ENCODE data around the gene SUPT4H1.

SUPT4H1 gene

GRCh38 chr17:58325976-58326468, 26.0 kb downstream of the SUPT4H1 start:
- Histone ChIP-seq H3K36me3 (ENCODE audit: control insufficient read depth in 1 of 2, insufficient read depth in 2 of 2, low read length in 2 of 2) (no peaks in the 10 kb centered on the region), H3K9me3 (ENCODE audit: control insufficient read depth in 1 of 2, low read length in 2 of 2) (no peaks in the 10 kb centered on the region), H3K27ac (ENCODE audit: low read length) (no peak overlapping the region), H3K4me3 (ENCODE audit: low read depth in 1 of 2, low read length in 2 of 2) (no peak overlapping the region), H3K4me1 (ENCODE audit: control insufficient read depth in 1 of 2, insufficient read depth in 2 of 2, low read length in 2 of 2) (peaks cover 4 to 27% of the 10 kb centered on the region in 2 donors), H3K27me3 (ENCODE audit: low read depth, low read length) (no peaks in the 10 kb centered on the region)

GRCh38 chr17:58325289-58325726, 26.7 kb downstream of the SUPT4H1 start:
- Histone ChIP-seq H3K27ac (ENCODE audit: low read length) (no peak overlapping the region), H3K36me3 (ENCODE audit: control insufficient read depth in 1 of 2, insufficient read depth in 2 of 2, low read length in 2 of 2) (peaks cover 0 to 3% of the 10 kb centered on the region in 2 donors), H3K27me3 (ENCODE audit: low read depth, low read length) (no peaks in the 10 kb centered on the region), H3K4me1 (ENCODE audit: control insufficient read depth in 1 of 2, insufficient read depth in 2 of 2, low read length in 2 of 2) (peaks cover 4 to 27% of the 10 kb centered on the region in 2 donors), H3K9me3 (ENCODE audit: control insufficient read depth in 1 of 2, low read length in 2 of 2) (no peaks in the 10 kb centered on the region), H3K4me3 (ENCODE audit: low read depth in 1 of 2, low read length in 2 of 2) (peak overlapping the region; percentile 54 to 86)

GRCh38 chr17:58324409-58325288, 27.4 kb downstream of the SUPT4H1 start:
- Histone ChIP-seq H3K4me1 (ENCODE audit: control insufficient read depth in 1 of 2, insufficient read depth in 2 of 2, low read length in 2 of 2) (peaks cover 4 to 27% of the 10 kb centered on the region in 2 donors), H3K27ac (ENCODE audit: low read length) (no peak overlapping the region), H3K9me3 (ENCODE audit: control insufficient read depth in 1 of 2, low read length in 2 of 2) (no peaks in the 10 kb centered on the region), H3K27me3 (ENCODE audit: low read depth, low read length) (no peaks in the 10 kb centered on the region), H3K36me3 (ENCODE audit: control insufficient read depth in 1 of 2, insufficient read depth in 2 of 2, low read length in 2 of 2) (peaks cover 0 to 9% of the 10 kb centered on the region in 2 donors), H3K4me3 (ENCODE audit: low read depth in 1 of 2, low read length in 2 of 2) (peak overlapping the region; percentile 54 to 86)

GRCh38 chr17:58324056-58324408, 28.0 kb downstream of the SUPT4H1 start:
- Histone ChIP-seq H3K4me1 (ENCODE audit: control insufficient read depth in 1 of 2, insufficient read depth in 2 of 2, low read length in 2 of 2) (peaks cover 4 to 27% of the 10 kb centered on the region in 2 donors), H3K27me3 (ENCODE audit: low read depth, low read length) (no peaks in the 10 kb centered on the region), H3K27ac (ENCODE audit: low read length) (no peak overlapping the region), H3K36me3 (ENCODE audit: control insufficient read depth in 1 of 2, insufficient read depth in 2 of 2, low read length in 2 of 2) (peaks cover 0 to 10% of the 10 kb centered on the region in 2 donors), H3K4me3 (ENCODE audit: low read depth in 1 of 2, low read length in 2 of 2) (peak overlapping the region; percentile 50 to 86), H3K9me3 (ENCODE audit: control insufficient read depth in 1 of 2, low read length in 2 of 2) (no peaks in the 10 kb centered on the region)

GRCh38 chr17:58323366-58324055, 28.5 kb downstream of the SUPT4H1 start:
- H3K4me3 ChIP-seq (ENCODE audit: low read depth in 1 of 2, low read length in 2 of 2): peak overlapping the region; percentile 50 to 86
- peaks cover 0 to 10% of the 10 kb centered on the region in 2 donors for H3K36me3 ChIP-seq (ENCODE audit: control insufficient read depth in 1 of 2, insufficient read depth in 2 of 2, low read length in 2 of 2)
- peaks cover 4 to 27% of the 10 kb centered on the region in 2 donors for H3K4me1 ChIP-seq (ENCODE audit: control insufficient read depth in 1 of 2, insufficient read depth in 2 of 2, low read length in 2 of 2)
- H3K9me3 ChIP-seq (ENCODE audit: control insufficient read depth in 1 of 2, low read length in 2 of 2): no peaks in the 10 kb centered on the region
- no peaks in the 10 kb centered on the region for H3K27me3 ChIP-seq (ENCODE audit: low read depth, low read length)
- no peak overlapping the region for H3K27ac ChIP-seq (ENCODE audit: low read length)

GRCh38 chr17:58322581-58323185, 29.3 kb downstream of the SUPT4H1 start:
- peaks cover 0 to 10% of the 10 kb centered on the region in 2 donors for H3K36me3 ChIP-seq (ENCODE audit: control insufficient read depth in 1 of 2, insufficient read depth in 2 of 2, low read length in 2 of 2)
- no peaks in the 10 kb centered on the region for H3K9me3 ChIP-seq (ENCODE audit: control insufficient read depth in 1 of 2, low read length in 2 of 2)
- no peaks in the 10 kb centered on the region for H3K27me3 ChIP-seq (ENCODE audit: low read depth, low read length)
- H3K27ac ChIP-seq (ENCODE audit: low read length): no peak overlapping the region
- peaks cover 4 to 24% of the 10 kb centered on the region in 2 donors for H3K4me1 ChIP-seq (ENCODE audit: control insufficient read depth in 1 of 2, insufficient read depth in 2 of 2, low read length in 2 of 2)
- H3K4me3 ChIP-seq (ENCODE audit: low read depth in 1 of 2, low read length in 2 of 2): no peak overlapping the region

- no peak overlapping the region for H3K27ac ChIP-seq (ENCODE audit: low read length)
- H3K36me3 ChIP-seq (ENCODE audit: control insufficient read depth in 1 of 2, insufficient read depth in 2 of 2, low read length in 2 of 2): peaks cover 0 to 10% of the 10 kb centered on the region in 2 donors
- H3K4me1 ChIP-seq (ENCODE audit: control insufficient read depth in 1 of 2, insufficient read depth in 2 of 2, low read length in 2 of 2): peaks cover 4 to 20% of the 10 kb centered on the region in 2 donors
- H3K4me3 ChIP-seq (ENCODE audit: low read depth in 1 of 2, low read length in 2 of 2): no peak overlapping the region
- no peaks in the 10 kb centered on the region for H3K27me3 ChIP-seq (ENCODE audit: low read depth, low read length)
- no peaks in the 10 kb centered on the region for H3K9me3 ChIP-seq (ENCODE audit: control insufficient read depth in 1 of 2, low read length in 2 of 2)
These were observed 30.2 kb downstream of the SUPT4H1 start for GRCh38 chr17:58321571-58322525.

- H3K4me1 ChIP-seq (ENCODE audit: control insufficient read depth in 1 of 2, insufficient read depth in 2 of 2, low read length in 2 of 2): peaks cover 4 to 18% of the 10 kb centered on the region in 2 donors
- no peak overlapping the region for H3K27ac ChIP-seq (ENCODE audit: low read length)
- H3K36me3 ChIP-seq (ENCODE audit: control insufficient read depth in 1 of 2, insufficient read depth in 2 of 2, low read length in 2 of 2): peaks cover 0 to 19% of the 10 kb centered on the region in 2 donors
- H3K27me3 ChIP-seq (ENCODE audit: low read depth, low read length): no peaks in the 10 kb centered on the region
- no peak overlapping the region for H3K4me3 ChIP-seq (ENCODE audit: low read depth in 1 of 2, low read length in 2 of 2)
- H3K9me3 ChIP-seq (ENCODE audit: control insufficient read depth in 1 of 2, low read length in 2 of 2): no peaks in the 10 kb centered on the region
These were observed 31.3 kb downstream of the SUPT4H1 start for GRCh38 chr17:58320570-58321323.

- H3K36me3 ChIP-seq (ENCODE audit: control insufficient read depth in 1 of 2, insufficient read depth in 2 of 2, low read length in 2 of 2): peaks cover 0 to 19% of the 10 kb centered on the region in 2 donors
These were observed 31.8 kb downstream of the SUPT4H1 start for GRCh38 chr17:58320163-58320558.

More at GRCh38 chr17:58320163-58320558, 31.8 kb downstream of the SUPT4H1 start:
- peaks cover 3 to 12% of the 10 kb centered on the region in 2 donors for H3K4me1 ChIP-seq (ENCODE audit: control insufficient read depth in 1 of 2, insufficient read depth in 2 of 2, low read length in 2 of 2)
- H3K9me3 ChIP-seq (ENCODE audit: control insufficient read depth in 1 of 2, low read length in 2 of 2): no peaks in the 10 kb centered on the region
- no peak overlapping the region for H3K27ac ChIP-seq (ENCODE audit: low read length)
- H3K27me3 ChIP-seq (ENCODE audit: low read depth, low read length): no peaks in the 10 kb centered on the region
- H3K4me3 ChIP-seq (ENCODE audit: low read depth in 1 of 2, low read length in 2 of 2): no peak overlapping the region
